HCT116 (cell line): Measurements from ENCODE around the gene COL7A1.

Experiments used
- CEBPB ChIP-seq: IDR thresholded peaks from 2 replicates; pipeline ENCODE4 v1.6.1; 2012; ENCODE audit warnings: low read depth
- EGR1 ChIP-seq: IDR thresholded peaks from 2 replicates; pipeline ENCODE4 v1.6.1; 2012; ENCODE audit warnings: low read depth
- EZH2 ChIP-seq: fragments of 200-600 bp; sonication (generic); IDR thresholded peaks from 2 replicates; pipeline ENCODE4 v1.6.1; 2017; ENCODE audit warnings: antibody characterized with exemption, mixed run types
- EZH2phosphoT487 ChIP-seq: fragments of 200-600 bp; IDR thresholded peaks from 2 replicates; pipeline ENCODE4 v1.6.1; 2018; ENCODE audit warnings: antibody characterized with exemption, borderline replicate concordance
- JUND ChIP-seq: IDR thresholded peaks from 2 replicates; pipeline ENCODE4 v1.6.1; 2012
- POLR2A ChIP-seq: IDR thresholded peaks from 2 replicates; pipeline ENCODE4 v1.7.0; 2011; ENCODE audit warnings: borderline replicate concordance; ENCODE audit not compliant: insufficient read depth, insufficient read length; ENCODE audit errors: extremely low read depth
- POLR2AphosphoS5 ChIP-seq: IDR thresholded peaks from 2 replicates; pipeline ENCODE4 v1.6.1; 2011; ENCODE audit warnings: mild to moderate bottlenecking, low read depth, low read length, moderate library complexity
- RAD21 ChIP-seq: IDR thresholded peaks from 2 replicates; pipeline ENCODE4 v1.6.1; 2012; ENCODE audit warnings: low read depth, mild to moderate bottlenecking
- SIN3A ChIP-seq: IDR thresholded peaks from 2 replicates; pipeline ENCODE4 v1.6.1; 2012; ENCODE audit warnings: low read depth
- SRF ChIP-seq: IDR thresholded peaks from 2 replicates; pipeline ENCODE4 v1.6.1; 2012; ENCODE audit warnings: low read depth
- TF ChIP-seq, protein P1 (sequence below): IDR thresholded peaks from 2 replicates; pipeline ENCODE4 v1.6.1; 2012
- TF ChIP-seq, protein P2 (sequence below), 3 experiments: fragments of 200-600 bp in 1 of 3; sonication (generic) in 1 of 3; IDR thresholded peaks in 2 of 3; conservative IDR thresholded peaks in 1 of 3; 2 replicates each; pipeline ENCODE4 v1.5.1; 2012 to 2017; ENCODE audit warnings: low read depth in 2 of 3, low read length in 2 of 3, antibody characterized with exemption in 1 of 3, borderline replicate concordance in 1 of 3, control low read depth in 1 of 3, mild to moderate bottlenecking in 1 of 3, mixed read lengths in 1 of 3, mixed run types in 1 of 3, moderate library complexity in 1 of 3; ENCODE audit not compliant: insufficient read depth in 1 of 3
- TF ChIP-seq, protein P3 (sequence below): IDR thresholded peaks from 2 replicates; pipeline ENCODE4 v1.6.1; 2012
- TF ChIP-seq, protein P4 (sequence below): IDR thresholded peaks from 2 replicates; pipeline ENCODE4 v1.6.1; 2011; ENCODE audit warnings: mild to moderate bottlenecking, low read length, moderate library complexity; ENCODE audit not compliant: insufficient replicate concordance; ENCODE audit errors: extremely low read depth

DNA sequence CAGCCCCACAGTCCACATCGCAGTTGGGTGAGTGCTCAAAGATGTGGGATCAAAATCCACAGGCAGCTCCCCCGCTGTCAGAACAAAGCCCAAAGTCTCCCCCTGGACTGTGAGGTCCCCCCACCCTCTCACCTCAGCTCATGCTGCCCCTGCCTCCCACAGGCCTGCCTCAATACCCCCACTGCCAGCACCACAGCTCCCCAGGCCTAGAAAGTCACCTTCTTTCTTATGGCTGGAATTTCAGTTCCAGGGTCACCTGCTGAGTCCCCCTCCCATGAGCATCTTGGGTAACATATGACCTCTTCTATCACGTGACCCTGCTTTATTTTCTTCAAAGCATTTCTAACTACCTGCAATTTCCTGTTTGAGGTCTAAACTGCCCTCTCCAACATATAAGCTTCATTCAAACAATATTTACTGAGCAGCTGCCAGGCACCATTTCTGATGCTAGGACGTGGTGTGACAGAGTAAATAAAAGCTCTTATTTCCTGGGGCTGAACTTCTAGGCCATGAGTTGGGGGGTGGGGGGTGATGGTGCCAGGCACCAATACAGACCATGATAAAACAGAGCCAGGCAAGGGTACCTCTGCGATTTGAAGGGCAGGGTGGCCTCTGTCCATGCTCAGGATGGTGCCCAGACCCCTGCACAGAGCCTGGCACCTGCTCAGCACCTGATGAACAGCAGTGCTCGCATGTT, 28.9 kb upstream of the COL7A1 start:
- TF ChIP-seq POLR2A (no peak), RAD21 (no peak), POLR2AphosphoS5 (no peak), EZH2 (no peak), JUND (no peak), SIN3A (no peak), SRF (no peak), CEBPB (no peak), EGR1 (no peak), EZH2phosphoT487 (no peak)
- TF ChIP-seq, protein P1, sequence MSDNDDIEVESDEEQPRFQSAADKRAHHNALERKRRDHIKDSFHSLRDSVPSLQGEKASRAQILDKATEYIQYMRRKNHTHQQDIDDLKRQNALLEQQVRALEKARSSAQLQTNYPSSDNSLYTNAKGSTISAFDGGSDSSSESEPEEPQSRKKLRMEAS, result no peak
- TF ChIP-seq, protein P2, sequence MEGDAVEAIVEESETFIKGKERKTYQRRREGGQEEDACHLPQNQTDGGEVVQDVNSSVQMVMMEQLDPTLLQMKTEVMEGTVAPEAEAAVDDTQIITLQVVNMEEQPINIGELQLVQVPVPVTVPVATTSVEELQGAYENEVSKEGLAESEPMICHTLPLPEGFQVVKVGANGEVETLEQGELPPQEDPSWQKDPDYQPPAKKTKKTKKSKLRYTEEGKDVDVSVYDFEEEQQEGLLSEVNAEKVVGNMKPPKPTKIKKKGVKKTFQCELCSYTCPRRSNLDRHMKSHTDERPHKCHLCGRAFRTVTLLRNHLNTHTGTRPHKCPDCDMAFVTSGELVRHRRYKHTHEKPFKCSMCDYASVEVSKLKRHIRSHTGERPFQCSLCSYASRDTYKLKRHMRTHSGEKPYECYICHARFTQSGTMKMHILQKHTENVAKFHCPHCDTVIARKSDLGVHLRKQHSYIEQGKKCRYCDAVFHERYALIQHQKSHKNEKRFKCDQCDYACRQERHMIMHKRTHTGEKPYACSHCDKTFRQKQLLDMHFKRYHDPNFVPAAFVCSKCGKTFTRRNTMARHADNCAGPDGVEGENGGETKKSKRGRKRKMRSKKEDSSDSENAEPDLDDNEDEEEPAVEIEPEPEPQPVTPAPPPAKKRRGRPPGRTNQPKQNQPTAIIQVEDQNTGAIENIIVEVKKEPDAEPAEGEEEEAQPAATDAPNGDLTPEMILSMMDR (IDR thresholded peaks at IDR 0.05 in 2 of 3, conservative IDR thresholded peaks at IDR 0.05 in 1 of 3; ENCODE audit: borderline replicate concordance in 1 of 3, insufficient read depth in 1 of 3, low read depth in 2 of 3, low read length in 2 of 3), result no peak
- TF ChIP-seq, protein P3, sequence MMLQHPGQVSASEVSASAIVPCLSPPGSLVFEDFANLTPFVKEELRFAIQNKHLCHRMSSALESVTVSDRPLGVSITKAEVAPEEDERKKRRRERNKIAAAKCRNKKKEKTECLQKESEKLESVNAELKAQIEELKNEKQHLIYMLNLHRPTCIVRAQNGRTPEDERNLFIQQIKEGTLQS, result no peak
- TF ChIP-seq, protein P4, sequence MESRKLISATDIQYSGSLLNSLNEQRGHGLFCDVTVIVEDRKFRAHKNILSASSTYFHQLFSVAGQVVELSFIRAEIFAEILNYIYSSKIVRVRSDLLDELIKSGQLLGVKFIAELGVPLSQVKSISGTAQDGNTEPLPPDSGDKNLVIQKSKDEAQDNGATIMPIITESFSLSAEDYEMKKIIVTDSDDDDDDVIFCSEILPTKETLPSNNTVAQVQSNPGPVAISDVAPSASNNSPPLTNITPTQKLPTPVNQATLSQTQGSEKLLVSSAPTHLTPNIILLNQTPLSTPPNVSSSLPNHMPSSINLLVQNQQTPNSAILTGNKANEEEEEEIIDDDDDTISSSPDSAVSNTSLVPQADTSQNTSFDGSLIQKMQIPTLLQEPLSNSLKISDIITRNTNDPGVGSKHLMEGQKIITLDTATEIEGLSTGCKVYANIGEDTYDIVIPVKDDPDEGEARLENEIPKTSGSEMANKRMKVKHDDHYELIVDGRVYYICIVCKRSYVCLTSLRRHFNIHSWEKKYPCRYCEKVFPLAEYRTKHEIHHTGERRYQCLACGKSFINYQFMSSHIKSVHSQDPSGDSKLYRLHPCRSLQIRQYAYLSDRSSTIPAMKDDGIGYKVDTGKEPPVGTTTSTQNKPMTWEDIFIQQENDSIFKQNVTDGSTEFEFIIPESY, result no peak
